Pancreas (tissue), 10 donors: Measurements from ENCODE around the gene INVS. TPM values are rescaled to one million over a fixed set of nuclear protein-coding genes. Genes with fewer than 3 reads are reported as not detected.

Experiments
- ATAC-seq, 4 donors: fragments of 200-7000 bp; cut with Tn5 transposase; one replicate each; pipeline versions ENCODE4 v1.8.0 to v1.9.1; 2020; ENCODE audit warnings: mild to moderate bottlenecking in 4 of 4, moderate library complexity in 4 of 4
- DNase-seq, 6 donors: peaks; one replicate each; pipeline ENCODE4 v3.0.0-alpha.2; 2020
- FAIRE-seq: peaks from 2 replicates; lab custom pipeline; 2012; peaks lifted over from hg19 to GRCh38; lab: Jason Lieb, UNC
- H3K27ac ChIP-seq, 4 donors: fragments of 200-600 bp; sonication (generic); 1 replicate in 3 of 4; 2 replicates in 1 of 4; pipeline versions ENCODE4 v1.5.0 to v1.8.0; 2020
- H3K27me3 ChIP-seq, 4 donors: fragments of 200-600 bp; one replicate each; pipeline ENCODE4 v1.8.0; 2021
- H3K36me3 ChIP-seq, 3 donors: fragments of 200-600 bp; sonication (generic) in 1 of 3; one replicate each; pipeline versions ENCODE4 v1.5.0 to v1.8.0; 2020 to 2021
- H3K4me1 ChIP-seq, 3 donors: fragments of 200-600 bp; one replicate each; pipeline ENCODE4 v1.8.0; 2021
- H3K4me3 ChIP-seq, 4 donors: fragments of 200-600 bp; sonication (generic) in 2 of 4; one replicate each; pipeline versions ENCODE4 v1.5.0 to v1.8.0; 2020 to 2021
- H3K9me3 ChIP-seq, 4 donors: fragments of 200-600 bp; one replicate each; pipeline ENCODE4 v1.8.0; 2021
- CTCF ChIP-seq, 4 donors: fragments of 200-600 bp; sonication (generic) in 3 of 4; IDR thresholded peaks; one replicate each; pipeline versions ENCODE4 v1.5.0 to v1.8.0; 2021; ENCODE audit warnings: antibody characterized with exemption in 4 of 4
- WGBS, 2 donors: extraction: QIAGEN DNeasy Blood & Tissue Kit; methylation state at CpG; one replicate each; pipeline ENCODE4 v1.1.7; 2013; 5-methylcytosine and 5-hydroxymethylcytosine counted together
- intact Hi-C, 3 donors: fragments of 100-400 bp; cut with DNase I; formaldehyde crosslinking; loops; one replicate each; pipeline versions ENCODE4 v1.11.1 to v1.14.2; 2022
- polyA plus RNA-seq, 2 donors: library from polyadenylated mRNA; stranded (reverse); fragments of 200-250 nt; gene quantifications; one replicate each; pipeline ENCODE4 v1.2.3, GENCODE V29; 2013
- total RNA-seq, 6 donors: library from RNA; stranded (reverse); fragmentation: NEBNext Ultra II Directional in 4 of 6; extraction: Animal tissue kit (Norgen Biotek cat#: 25700) in 4 of 6; gene quantifications; one replicate each; pipeline versions ENCODE4 v1.2.1 to v1.2.4, GENCODE V29; 2021 to 2023
- donor health status: healthy with polysubstance abuse.
- donor health status: DM: no; HTN: no; CAD: no; lungs with moderate emphysema.
- donor health status: DM: no; HTN: no; CAD: no.
- donor health status: control.
- donor health status: control.
- donor health status: Bipolar disorder and iron deficiency.
- donor health status: DM: yes; HTN: yes; CAD: no.
- donor health status: DM: no; HTN: no; CAD: no.
- donor health status: DM: no; HTN: no; CAD: no.
- donor health status: DM: yes; HTN: yes; CAD: no.

Gene INVS
- total and polyA plus RNA-seq, 8 donors = 3.1 to 15.0 (median 6.0) TPM

- WGBS, 2 donors = 33 to 47% methylated on average over 1 of the region's 1 CpG
- Histone ChIP-seq H3K9me3 (no peaks in the 10 kb centered on the region), H3K27ac (no peak overlapping the region), H3K36me3 (no peaks in the 10 kb centered on the region), H3K4me3 (no peak overlapping the region), H3K27me3 (no peaks in the 10 kb centered on the region), H3K4me1 (peaks cover 0 to 7% (median 6%) of the 10 kb centered on the region in 3 donors)
- intact Hi-C loops = no loop called here
- TF ChIP-seq CTCF (IDR thresholded peaks at IDR 0.05) = no peak
- ATAC-seq = no peak
- no peak for FAIRE-seq
- DNase-seq = no peak
These were observed 97.8 kb downstream of the INVS start for GRCh38 chr9:100196828-100197227.

- FAIRE-seq = no peak
- TF ChIP-seq CTCF (IDR thresholded peaks at IDR 0.05) = no peak
- DNase-seq = no peak
- no peaks in the 10 kb centered on the region for H3K9me3 ChIP-seq
- H3K27me3 ChIP-seq = no peaks in the 10 kb centered on the region
- no peak overlapping the region for H3K27ac ChIP-seq
- peaks cover 0 to 7% (median 6%) of the 10 kb centered on the region in 3 donors for H3K4me1 ChIP-seq
- H3K36me3 ChIP-seq = no peaks in the 10 kb centered on the region
- no peak overlapping the region for H3K4me3 ChIP-seq
- intact Hi-C loops = no loop called here
- no peak for ATAC-seq
These were observed 98.5 kb downstream of the INVS start for GRCh38 chr9:100197553-100197952.

- H3K27ac ChIP-seq = no peak overlapping the region
- H3K4me1 ChIP-seq = peaks cover 0 to 3% (median 0%) of the 10 kb centered on the region in 3 donors
- intact Hi-C loops = no loop called here
- no peaks in the 10 kb centered on the region for H3K36me3 ChIP-seq
- ATAC-seq = no peak
- DNase-seq = no peak
- H3K4me3 ChIP-seq = no peak overlapping the region
- FAIRE-seq = no peak
- no peaks in the 10 kb centered on the region for H3K27me3 ChIP-seq
- TF ChIP-seq CTCF (IDR thresholded peaks at IDR 0.05) = no peak
- no peaks in the 10 kb centered on the region for H3K9me3 ChIP-seq
These were observed 103.8 kb downstream of the INVS start for GRCh38 chr9:100202806-100203205.

- no peak overlapping the region for H3K27ac ChIP-seq
- H3K27me3 ChIP-seq = no peaks in the 10 kb centered on the region
- intact Hi-C loops = no loop called here
- WGBS, 2 donors = 86 to 92% methylated on average over 3 of the region's 3 CpGs
- no peak for TF ChIP-seq CTCF (IDR thresholded peaks at IDR 0.05)
- no peak for DNase-seq
- no peaks in the 10 kb centered on the region for H3K9me3 ChIP-seq
- no peak for ATAC-seq
- H3K4me3 ChIP-seq = no peak overlapping the region
- no peak for FAIRE-seq
- H3K36me3 ChIP-seq = no peaks in the 10 kb centered on the region
- peaks cover 0 to 3% (median 0%) of the 10 kb centered on the region in 3 donors for H3K4me1 ChIP-seq
These were observed 105.8 kb downstream of the INVS start for GRCh38 chr9:100204796-100205195.

- WGBS, 2 donors = 66 to 83% methylated on average over 3 of the region's 3 CpGs
- Histone ChIP-seq H3K9me3 (no peaks in the 10 kb centered on the region), H3K36me3 (no peaks in the 10 kb centered on the region), H3K4me3 (no peak overlapping the region), H3K4me1 (peaks cover 0 to 3% (median 0%) of the 10 kb centered on the region in 3 donors), H3K27me3 (no peaks in the 10 kb centered on the region), H3K27ac (no peak overlapping the region)
- ATAC-seq (no peak), DNase-seq (no peak), FAIRE-seq (no peak)
- no peak for TF ChIP-seq CTCF (IDR thresholded peaks at IDR 0.05)
- intact Hi-C loops = no loop called here
These were observed 107.9 kb downstream of the INVS start for GRCh38 chr9:100206899-100207298.
